ENCODE data around the gene ATG2B.

The ATG2B gene

GRCh38 chr14:96309133-96309895 is 53.8 kb downstream of the ATG2B start:
- DNase-seq = no peak

GRCh38 chr14:96307434-96307833 is 55.7 kb downstream of the ATG2B start:
- no peak for DNase-seq

GRCh38 chr14:96304956-96305355 is 58.2 kb downstream of the ATG2B start:
- no peak for DNase-seq

GRCh38 chr14:96303981-96304380 is 59.2 kb downstream of the ATG2B start:
- no peak for DNase-seq

GRCh38 chr14:96299441-96299840 is 63.7 kb downstream of the ATG2B start:
- DNase-seq = no peak

GRCh38 chr14:96297997-96298515 is 65.1 kb downstream of the ATG2B start:
- DNase-seq = no peak

GRCh38 chr14:96297000-96297399 is 66.1 kb downstream of the ATG2B start:
- DNase-seq = no peak

GRCh38 chr14:96294246-96294645 is 68.9 kb downstream of the ATG2B start:
- DNase-seq = no peak

GRCh38 chr14:96287856-96288255 is 75.3 kb downstream of the ATG2B start:
- no peak for DNase-seq

- DNase-seq = no peak
Observed at GRCh38 chr14:96286251-96286650, 76.9 kb downstream of the ATG2B start.

GRCh38 chr14:96285667-96286066 is 77.5 kb downstream of the ATG2B start:
- no peak for DNase-seq

GRCh38 chr14:96284430-96284829 is 78.7 kb downstream of the ATG2B start:
- no peak for DNase-seq

GRCh38 chr14:96284008-96284407 is 79.1 kb downstream of the ATG2B start:
- DNase-seq = no peak

GRCh38 chr14:96281486-96281885 is 81.7 kb downstream of the ATG2B start:
- DNase-seq = no peak

GRCh38 chr14:96280104-96280503 is 83.0 kb downstream of the ATG2B start:
- no peak for DNase-seq

GRCh38 chr14:96279564-96279963 is 83.6 kb downstream of the ATG2B start:
- no peak for DNase-seq

GRCh38 chr14:96277890-96278289 is 85.3 kb downstream of the ATG2B start:
- no peak for DNase-seq

GRCh38 chr14:96275177-96276112 is 87.7 kb downstream of the ATG2B start:
- DNase-seq = peak; percentile 91

GRCh38 chr14:96274543-96274942 is 88.6 kb downstream of the ATG2B start:
- DNase-seq = no peak

GRCh38 chr14:96274122-96274521 is 89.0 kb downstream of the ATG2B start:
- DNase-seq = no peak

GRCh38 chr14:96273629-96274028 is 89.5 kb downstream of the ATG2B start:
- no peak for DNase-seq

GRCh38 chr14:96272777-96273473 is 90.2 kb downstream of the ATG2B start:
- DNase-seq = no peak

GRCh38 chr14:96271421-96271762 is 91.7 kb downstream of the ATG2B start:
- no peak for DNase-seq
